ENCODE measurements around the gene EBPL. TPM values are rescaled to one million over a fixed set of nuclear protein-coding genes. Genes with fewer than 3 reads are reported as not detected.
A peak's percentile ranks its signal among the peaks of the same experiment; 100 is the strongest.

The EBPL gene
- total RNA-seq, 2 donors from 2014 or later = 11.8 to 17.1 TPM

- H3K4me3 Mint-ChIP-seq = peak overlapping the region; percentile 61
- H3K9me3 ChIP-seq (ENCODE audit: control insufficient read depth, low read length, poor library complexity, severe bottlenecking) = no peaks in the 10 kb centered on the region
- no peaks in the 10 kb centered on the region for H3K27me3 Mint-ChIP-seq
- H3K4me1 Mint-ChIP-seq = peaks cover 13% of the 10 kb centered on the region
- ATAC-seq = no peak
- no peak overlapping the region for H3K27ac Mint-ChIP-seq
- no peaks in the 10 kb centered on the region for H3K36me3 Mint-ChIP-seq (ENCODE audit: low read depth)
- DNase-seq = no peak
These were observed 2.0 kb upstream of the EBPL start for GRCh38 chr13:49693191-49693733.

- Mint-ChIP-seq H3K27me3 (no peaks in the 10 kb centered on the region), H3K4me1 (peaks cover 29% of the 10 kb centered on the region), H3K27ac (peak overlapping the region; percentile 62), H3K36me3 (ENCODE audit: low read depth) (no peaks in the 10 kb centered on the region), H3K4me3 (peak overlapping the region; percentile 90)
- no peak for DNase-seq
- ATAC-seq = no peak
- no peaks in the 10 kb centered on the region for H3K9me3 ChIP-seq (ENCODE audit: control insufficient read depth, low read length, poor library complexity, severe bottlenecking)
These were observed 922 bp downstream of the EBPL start for GRCh38 chr13:49690133-49690994.

- Mint-ChIP-seq H3K4me3 (no peak overlapping the region), H3K4me1 (peaks cover 18% of the 10 kb centered on the region), H3K27ac (peak overlapping the region; percentile 61), H3K36me3 (ENCODE audit: low read depth) (no peaks in the 10 kb centered on the region), H3K27me3 (no peaks in the 10 kb centered on the region)
- DNase-seq (no peak), ATAC-seq (no peak)
- H3K9me3 ChIP-seq (ENCODE audit: control insufficient read depth, low read length, poor library complexity, severe bottlenecking) = no peaks in the 10 kb centered on the region
These were observed 7.8 kb downstream of the EBPL start for GRCh38 chr13:49683489-49683888.

- H3K9me3 ChIP-seq (ENCODE audit: control insufficient read depth, low read length, poor library complexity, severe bottlenecking) = no peaks in the 10 kb centered on the region
- H3K4me1 Mint-ChIP-seq = peaks cover 11% of the 10 kb centered on the region
- H3K27me3 Mint-ChIP-seq = no peaks in the 10 kb centered on the region
- ATAC-seq = no peak
- H3K36me3 Mint-ChIP-seq (ENCODE audit: low read depth) = no peaks in the 10 kb centered on the region
- no peak overlapping the region for H3K4me3 Mint-ChIP-seq
- no peak overlapping the region for H3K27ac Mint-ChIP-seq
- DNase-seq = no peak
These were observed 9.3 kb downstream of the EBPL start for GRCh38 chr13:49681842-49682435.

- Mint-ChIP-seq H3K4me1 (no peaks in the 10 kb centered on the region), H3K36me3 (ENCODE audit: low read depth) (no peaks in the 10 kb centered on the region), H3K27ac (no peak overlapping the region), H3K4me3 (no peak overlapping the region), H3K27me3 (no peaks in the 10 kb centered on the region)
- DNase-seq = no peak
- ATAC-seq = no peak
- H3K9me3 ChIP-seq (ENCODE audit: control insufficient read depth, low read length, poor library complexity, severe bottlenecking) = no peaks in the 10 kb centered on the region
These were observed 12.0 kb downstream of the EBPL start for GRCh38 chr13:49679246-49679645.

GRCh38 chr13:49678191-49678914 lies 12.9 kb downstream of the EBPL start:
- Mint-ChIP-seq H3K27me3 (no peaks in the 10 kb centered on the region), H3K4me1 (no peaks in the 10 kb centered on the region), H3K27ac (no peak overlapping the region), H3K36me3 (ENCODE audit: low read depth) (no peaks in the 10 kb centered on the region), H3K4me3 (no peak overlapping the region)
- H3K9me3 ChIP-seq (ENCODE audit: control insufficient read depth, low read length, poor library complexity, severe bottlenecking) = no peaks in the 10 kb centered on the region
- DNase-seq = no peak
- ATAC-seq = no peak

- Mint-ChIP-seq H3K27me3 (no peaks in the 10 kb centered on the region), H3K4me1 (peaks cover 3% of the 10 kb centered on the region), H3K36me3 (ENCODE audit: low read depth) (no peaks in the 10 kb centered on the region), H3K4me3 (no peak overlapping the region), H3K27ac (no peak overlapping the region)
- H3K9me3 ChIP-seq (ENCODE audit: control insufficient read depth, low read length, poor library complexity, severe bottlenecking) = no peaks in the 10 kb centered on the region
- ATAC-seq = no peak
- no peak for DNase-seq
These were observed 14.5 kb downstream of the EBPL start for GRCh38 chr13:49676581-49677298.

GRCh38 chr13:49670828-49671227 lies 20.5 kb downstream of the EBPL start:
- H3K9me3 ChIP-seq (ENCODE audit: control insufficient read depth, low read length, poor library complexity, severe bottlenecking) = no peaks in the 10 kb centered on the region
- Mint-ChIP-seq H3K27me3 (no peaks in the 10 kb centered on the region), H3K4me3 (no peak overlapping the region), H3K27ac (peak overlapping the region; percentile 32), H3K36me3 (ENCODE audit: low read depth) (no peaks in the 10 kb centered on the region), H3K4me1 (peaks cover 6% of the 10 kb centered on the region)
- DNase-seq = no peak
- ATAC-seq = no peak

- H3K36me3 Mint-ChIP-seq (ENCODE audit: low read depth) = no peaks in the 10 kb centered on the region
- H3K27me3 Mint-ChIP-seq = no peaks in the 10 kb centered on the region
- H3K4me1 Mint-ChIP-seq = peaks cover 6% of the 10 kb centered on the region
- H3K4me3 Mint-ChIP-seq = no peak overlapping the region
- H3K9me3 ChIP-seq (ENCODE audit: control insufficient read depth, low read length, poor library complexity, severe bottlenecking) = no peaks in the 10 kb centered on the region
- peak; percentile 68 for ATAC-seq
- no peak for DNase-seq
- H3K27ac Mint-ChIP-seq = peak overlapping the region; percentile 49
These were observed 21.5 kb downstream of the EBPL start for GRCh38 chr13:49669735-49670309.

GRCh38 chr13:49667773-49668172 lies 23.5 kb downstream of the EBPL start:
- no peak overlapping the region for H3K4me3 Mint-ChIP-seq
- H3K36me3 Mint-ChIP-seq (ENCODE audit: low read depth) = no peaks in the 10 kb centered on the region
- ATAC-seq (no peak), DNase-seq (no peak)
- peaks cover 6% of the 10 kb centered on the region for H3K4me1 Mint-ChIP-seq
- no peaks in the 10 kb centered on the region for H3K9me3 ChIP-seq (ENCODE audit: control insufficient read depth, low read length, poor library complexity, severe bottlenecking)
- no peak overlapping the region for H3K27ac Mint-ChIP-seq
- H3K27me3 Mint-ChIP-seq = no peaks in the 10 kb centered on the region

GRCh38 chr13:49664606-49665005 lies 26.7 kb downstream of the EBPL start:
- DNase-seq = no peak
- Mint-ChIP-seq H3K27me3 (no peaks in the 10 kb centered on the region), H3K27ac (no peak overlapping the region), H3K4me1 (peaks cover 1% of the 10 kb centered on the region), H3K4me3 (no peak overlapping the region), H3K36me3 (ENCODE audit: low read depth) (no peaks in the 10 kb centered on the region)
- no peak for ATAC-seq
- H3K9me3 ChIP-seq (ENCODE audit: control insufficient read depth, low read length, poor library complexity, severe bottlenecking) = no peaks in the 10 kb centered on the region

- Mint-ChIP-seq H3K4me1 (peaks cover 2% of the 10 kb centered on the region), H3K27ac (no peak overlapping the region), H3K36me3 (ENCODE audit: low read depth) (peaks cover 2% of the 10 kb centered on the region), H3K4me3 (no peak overlapping the region), H3K27me3 (no peaks in the 10 kb centered on the region)
- DNase-seq (no peak), ATAC-seq (no peak)
- H3K9me3 ChIP-seq (ENCODE audit: control insufficient read depth, low read length, poor library complexity, severe bottlenecking) = no peaks in the 10 kb centered on the region
These were observed 34.0 kb downstream of the EBPL start for GRCh38 chr13:49657241-49657641.
